Upper lobe of left lung (tissue), 6 donors: ENCODE data around the gene KRAS. TPM values are rescaled to one million over a fixed set of nuclear protein-coding genes. Genes with fewer than 3 reads are reported as not detected.
A peak's percentile ranks its signal among the peaks of the same experiment; 100 is the strongest.
"Not testable (repeated sequence)": the region's sequence is repeated elsewhere in the genome, so short reads cannot be mapped to it uniquely, and the experiment has no call there.

Experiments used
- ATAC-seq, 2 donors: fragments of 200-7000 bp; cut with Tn5 transposase; one replicate each; pipeline ENCODE4 v1.9.1; 2022; ENCODE audit warnings: mild to moderate bottlenecking in 2 of 2, moderate library complexity in 2 of 2; ENCODE audit not compliant: low FRiP score in 2 of 2
- DNase-seq, 2 donors: peaks; one replicate each; pipeline ENCODE4 v3.0.0-alpha.2; 2019 to 2020
- H3K27ac ChIP-seq, 4 donors: fragments of 200-600 bp; sonication (generic); one replicate each; pipeline ENCODE4 v1.5.1; 2016 to 2019
- H3K27me3 ChIP-seq, 4 donors: fragments of 200-600 bp; sonication (generic); one replicate each; pipeline ENCODE4 v1.5.1; 2017 to 2019
- H3K36me3 ChIP-seq, 4 donors: fragments of 200-600 bp; sonication (generic); one replicate each; pipeline ENCODE4 v1.5.1; 2016 to 2019
- H3K4me1 ChIP-seq, 4 donors: fragments of 200-600 bp; sonication (generic); one replicate each; pipeline ENCODE4 v1.5.1; 2018 to 2019
- H3K4me3 ChIP-seq, 4 donors: fragments of 200-600 bp; sonication (generic); one replicate each; pipeline ENCODE4 v1.5.1; 2017 to 2019; ENCODE audit warnings: mild to moderate bottlenecking in 2 of 4, moderate library complexity in 1 of 4
- H3K9me3 ChIP-seq, 4 donors: fragments of 200-600 bp; sonication (generic); one replicate each; pipeline ENCODE4 v1.5.1; 2018 to 2019
- CTCF ChIP-seq, 6 experiments: fragments of 450-650 bp in 4 of 6; fragments of 200-600 bp in 2 of 6; sonication (generic) in 2 of 6; IDR thresholded peaks; one replicate each; pipeline ENCODE4 v1.5.1; 2016 to 2019; ENCODE audit warnings: antibody characterized with exemption in 6 of 6
- EP300 ChIP-seq, 4 donors: sonication (generic); formaldehyde crosslinking; IDR thresholded peaks; one replicate each; pipeline ENCODE4 v1.5.1; 2017; ENCODE audit warnings: antibody characterized with exemption in 4 of 4, control low read depth in 2 of 4
- POLR2A ChIP-seq, 4 donors: fragments of 450-650 bp; IDR thresholded peaks; one replicate each; pipeline ENCODE4 v1.5.1; 2016 to 2017; ENCODE audit warnings: antibody characterized with exemption in 4 of 4, mild to moderate bottlenecking in 2 of 4
- POLR2AphosphoS5 ChIP-seq, 2 donors: sonication (generic); formaldehyde crosslinking; IDR thresholded peaks; one replicate each; pipeline ENCODE4 v1.5.1; 2017; ENCODE audit warnings: antibody characterized with exemption in 2 of 2
- WGBS, 2 donors: methylation state at CpG; one replicate each; pipeline ENCODE4 v1.1.5; 2017 to 2018; 5-methylcytosine and 5-hydroxymethylcytosine counted together
- total RNA-seq, 6 donors: library from RNA; depleted of rRNA in 4 of 6; stranded (reverse); fragments of >200 nt in 4 of 6; gene quantifications; one replicate each; pipeline versions ENCODE4 v1.1.0 to v1.2.1, GENCODE V29; 2016 to 2021
- donor health status: DM: no; HTN: no; CAD: no; lungs with moderate emphysema.
- donor health status: DM: no; HTN: yes; CAD: no; lungs with severe emphysema.

The KRAS gene
- total RNA-seq, result 10 to 100 TPM; 10.4 to 32.9 (median 20.6) TPM

- H3K4me1 ChIP-seq, result peaks cover 9 to 19% (median 14%) of the 10 kb centered on the region in 4 donors
- H3K9me3 ChIP-seq, result no peaks in the 10 kb centered on the region
- no peaks in the 10 kb centered on the region for H3K36me3 ChIP-seq
- 0 to 1% methylated on average over 11 to 35 of the region's 105 CpGs for WGBS, 2 donors
- H3K27me3 ChIP-seq, result no peaks in the 10 kb centered on the region
- ATAC-seq (peak; percentile 97 to 98), DNase-seq (peak; percentile 98)
- peak within 1 kb of the TSS; percentile 61 to 95 (median 88) for H3K4me3 ChIP-seq
- H3K27ac ChIP-seq, result peak within 1 kb of the TSS; percentile 93 to 100 (median 97)
- TF ChIP-seq POLR2AphosphoS5 (IDR thresholded peaks at IDR 0.05), result peak; percentile 77 to 82
- TF ChIP-seq CTCF (IDR thresholded peaks at IDR 0.05), result peak in 2 of 6 experiments; percentile 4 to 11
- TF ChIP-seq EP300 (IDR thresholded peaks at IDR 0.05), result peak in 2 of 4 donors; percentile 1 to 46
- peak in 3 of 4 donors; percentile 65 to 96 (median 86) for TF ChIP-seq POLR2A (IDR thresholded peaks at IDR 0.05)
Observed at GRCh38 chr12:25250744-25251730, at the start of gene KRAS. Gene KRAS (minus strand): TSS chr12:25250929.

- TF ChIP-seq EP300 (IDR thresholded peaks at IDR 0.05) (no peak), POLR2A (IDR thresholded peaks at IDR 0.05) (no peak), POLR2AphosphoS5 (IDR thresholded peaks at IDR 0.05) (no peak), CTCF (IDR thresholded peaks at IDR 0.05) (no peak)
- H3K4me3 ChIP-seq, result no peak overlapping the region
- no peaks in the 10 kb centered on the region for H3K9me3 ChIP-seq
- ATAC-seq (no peak), DNase-seq (no peak)
- H3K27me3 ChIP-seq, result no peaks in the 10 kb centered on the region
- no peak overlapping the region for H3K27ac ChIP-seq
- H3K4me1 ChIP-seq, result no peaks in the 10 kb centered on the region
- no peaks in the 10 kb centered on the region for H3K36me3 ChIP-seq
Observed at GRCh38 chr12:25296381-25296780, 45.7 kb upstream of the KRAS start.

- WGBS, 2 donors, result 87 to 95% methylated on average over 2 of the region's 2 CpGs
- DNase-seq (no peak), ATAC-seq (no peak)
- Histone ChIP-seq H3K4me3 (no peak overlapping the region), H3K4me1 (no peaks in the 10 kb centered on the region), H3K9me3 (no peaks in the 10 kb centered on the region), H3K36me3 (no peaks in the 10 kb centered on the region), H3K27me3 (no peaks in the 10 kb centered on the region), H3K27ac (no peak overlapping the region)
- no peak for TF ChIP-seq POLR2AphosphoS5 (IDR thresholded peaks at IDR 0.05)
Observed at GRCh38 chr12:25295361-25295760, 44.6 kb upstream of the KRAS start.

GRCh38 chr12:25293653-25294052 is 42.9 kb upstream of the KRAS start:
- 87 to 90% methylated on average over 2 of the region's 2 CpGs for WGBS, 2 donors
- Histone ChIP-seq H3K27me3 (no peaks in the 10 kb centered on the region), H3K4me3 (no peak overlapping the region), H3K9me3 (peaks cover 0 to 3% (median 0%) of the 10 kb centered on the region in 4 donors), H3K36me3 (no peaks in the 10 kb centered on the region), H3K4me1 (no peaks in the 10 kb centered on the region), H3K27ac (no peak overlapping the region)
- no peak for ATAC-seq
- DNase-seq, result no peak
- TF ChIP-seq CTCF (IDR thresholded peaks at IDR 0.05) (no peak), POLR2A (IDR thresholded peaks at IDR 0.05) (no peak), POLR2AphosphoS5 (IDR thresholded peaks at IDR 0.05) (no peak), EP300 (IDR thresholded peaks at IDR 0.05) (no peak)

GRCh38 chr12:25292810-25293221 is 42.1 kb upstream of the KRAS start:
- H3K27me3 ChIP-seq, H3K4me3 ChIP-seq, H3K27ac ChIP-seq, H3K4me1 ChIP-seq, H3K36me3 ChIP-seq, DNase-seq, H3K9me3 ChIP-seq, ATAC-seq: not testable (repeated sequence)
- 67 to 83% methylated on average over 5 of the region's 5 CpGs for WGBS, 2 donors
